SU-DHL-6 (cell line): ENCODE measurements around the gene MEIS2.

Source experiments
- H2AFZ ChIP-seq: fragments of 200-600 bp; sonication (generic); 2 replicates; pipeline ENCODE4 v1.6.1; 2014; ENCODE audit warnings: low read depth, mild to moderate bottlenecking, moderate library complexity, mixed read lengths, antibody characterized with exemption, low read length; ENCODE audit not compliant: severe bottlenecking
- H3F3A ChIP-seq: fragments of 200-600 bp; shearing (Covaris generic); 2 replicates; pipeline ENCODE4 v1.6.0; 2016; ENCODE audit warnings: antibody characterized with exemption, mild to moderate bottlenecking; ENCODE audit not compliant: insufficient read depth
- H3K27ac ChIP-seq: fragments of 200-600 bp; sonication (generic); 2 replicates; pipeline ENCODE4 v1.5.1; 2016; ENCODE audit warnings: low read depth, mild to moderate bottlenecking, low read length, moderate library complexity, mixed read lengths
- H3K27me3 ChIP-seq: fragments of 200-600 bp; sonication (generic), shearing (Covaris generic); 2 replicates; pipeline ENCODE4 v1.6.0; 2014; ENCODE audit warnings: mild to moderate bottlenecking, low read length
- H3K36me3 ChIP-seq: fragments of 200-600 bp; sonication (generic); 2 replicates; pipeline ENCODE4 v1.6.1; 2014; ENCODE audit warnings: mild to moderate bottlenecking, low read length, mixed read lengths
- H3K4me2 ChIP-seq: fragments of 300-600, 200-600 bp; shearing (Covaris generic), sonication (generic); 2 replicates; pipeline ENCODE4 v1.6.0; 2014; ENCODE audit warnings: low read length, low read depth, mild to moderate bottlenecking; ENCODE audit not compliant: poor library complexity, severe bottlenecking
- H3K4me3 ChIP-seq: fragments of 200-600 bp; sonication (generic); 2 replicates; pipeline ENCODE4 v1.5.1; 2014; ENCODE audit warnings: antibody characterized with exemption, low read length, mild to moderate bottlenecking, mixed read lengths; ENCODE audit not compliant: insufficient read depth, poor library complexity, severe bottlenecking
- H3K79me2 ChIP-seq: fragments of 200-600 bp; sonication (generic); 2 replicates; pipeline ENCODE4 v1.6.1; 2014; ENCODE audit warnings: mild to moderate bottlenecking, low read length, moderate library complexity; ENCODE audit not compliant: insufficient read depth
- H3K9ac ChIP-seq: fragments of 200-600 bp; sonication (generic); 2 replicates; pipeline ENCODE4 v1.7.0; 2014; ENCODE audit warnings: mild to moderate bottlenecking, low read length
- H3K9me2 ChIP-seq: fragments of 200-600 bp; sonication (generic); replicated peaks from 2 replicates; pipeline ENCODE4 v1.6.1; 2014; ENCODE audit warnings: low read length; ENCODE audit not compliant: insufficient read depth
- H3K9me3 ChIP-seq: fragments of 200-600 bp; sonication (generic); 2 replicates; pipeline ENCODE4 v1.6.1; 2014; ENCODE audit warnings: low read length, mixed read lengths; ENCODE audit not compliant: insufficient read depth
- H4K20me1 ChIP-seq: fragments of 200-600 bp; sonication (generic); 2 replicates; pipeline ENCODE4 v1.6.1; 2014; ENCODE audit warnings: low read depth, mild to moderate bottlenecking, antibody characterized with exemption, low read length, moderate library complexity, mixed read lengths
- CTCF ChIP-seq: fragments of 200-600 bp; sonication (generic); IDR thresholded peaks from one replicate; pipeline ENCODE4 v1.5.1; 2017; ENCODE audit warnings: antibody characterized with exemption, mild to moderate bottlenecking, low read length, moderate library complexity; ENCODE audit not compliant: insufficient read depth, poor library complexity, severe bottlenecking
- EZH2phosphoT487 ChIP-seq: fragments of 200-600 bp; sonication (generic), shearing (Covaris generic); conservative IDR thresholded peaks from 2 replicates; pipeline ENCODE4 v1.6.1; 2018; ENCODE audit warnings: mild to moderate bottlenecking, antibody characterized with exemption, low read length, moderate library complexity, mixed read lengths

The MEIS2 gene

GRCh38 chr15:37016231-37016630, 84.1 kb downstream of the MEIS2 start:
- H3K4me3 ChIP-seq, result no peak overlapping the region
- H3K79me2 ChIP-seq, result peaks cover 5% of the 10 kb centered on the region
- H3K9me3 ChIP-seq, result no peaks in the 10 kb centered on the region
- peak overlapping the region; percentile 60 for H3K4me2 ChIP-seq
- H3K27me3 ChIP-seq, result no peaks in the 10 kb centered on the region
- no peaks in the 10 kb centered on the region for H4K20me1 ChIP-seq
- H3K27ac ChIP-seq, result peak overlapping the region; percentile 73
- H3F3A ChIP-seq, result peaks cover 10% of the 10 kb centered on the region; the same call in 1 of the 2 replicates
- peaks cover 3% of the 10 kb centered on the region; the same call in 1 of the 2 replicates for H3K36me3 ChIP-seq
- no peak for TF ChIP-seq CTCF
- no peak for TF ChIP-seq EZH2phosphoT487
- no peak overlapping the region for H2AFZ ChIP-seq
- H3K9me2 ChIP-seq, result no peaks in the 10 kb centered on the region
- peak overlapping the region; percentile 17 for H3K9ac ChIP-seq

- Histone ChIP-seq H3K9me3 (no peaks in the 10 kb centered on the region), H3K9me2 (no peaks in the 10 kb centered on the region), H3K27me3 (no peaks in the 10 kb centered on the region), H4K20me1 (no peaks in the 10 kb centered on the region), H3K27ac (peak overlapping the region; percentile 73), H3K4me3 (peak overlapping the region; percentile 0), H3K79me2 (peaks cover 5% of the 10 kb centered on the region), H3F3A (peaks cover 10% of the 10 kb centered on the region; the same call in 1 of the 2 replicates), H2AFZ (peak overlapping the region; percentile 1), H3K9ac (peak overlapping the region; percentile 17), H3K36me3 (peaks cover 3% of the 10 kb centered on the region; the same call in 1 of the 2 replicates), H3K4me2 (peak overlapping the region; percentile 60)
- no peak for TF ChIP-seq EZH2phosphoT487
- no peak for TF ChIP-seq CTCF
Measured at GRCh38 chr15:37015451-37015850, 84.9 kb downstream of the MEIS2 start.

GRCh38 chr15:37015035-37015434, 85.3 kb downstream of the MEIS2 start:
- peaks cover 3% of the 10 kb centered on the region; the same call in 1 of the 2 replicates for H3K36me3 ChIP-seq

More at GRCh38 chr15:37015035-37015434, 85.3 kb downstream of the MEIS2 start:
- no peaks in the 10 kb centered on the region for H3K9me3 ChIP-seq
- H3K27ac ChIP-seq, result peak overlapping the region; percentile 73
- H4K20me1 ChIP-seq, result no peaks in the 10 kb centered on the region
- no peaks in the 10 kb centered on the region for H3K9me2 ChIP-seq
- H3K4me2 ChIP-seq, result peak overlapping the region; percentile 60
- peak overlapping the region; percentile 1 for H2AFZ ChIP-seq
- peaks cover 10% of the 10 kb centered on the region; the same call in 1 of the 2 replicates for H3F3A ChIP-seq
- H3K9ac ChIP-seq, result peak overlapping the region; percentile 17
- H3K27me3 ChIP-seq, result no peaks in the 10 kb centered on the region
- TF ChIP-seq EZH2phosphoT487, result no peak
- TF ChIP-seq CTCF, result no peak
- peak overlapping the region; percentile 0 for H3K4me3 ChIP-seq
- peaks cover 5% of the 10 kb centered on the region for H3K79me2 ChIP-seq
